OCI-LY1 (cell line): ENCODE measurements around the gene BTBD18.

Experiments
- EZH2 ChIP-seq: fragments of 200-600 bp; sonication (generic), shearing (Covaris generic); IDR thresholded peaks from 2 replicates; pipeline ENCODE4 v1.8.0; 2017; ENCODE audit warnings: borderline replicate concordance, mixed run types, mild to moderate bottlenecking, antibody characterized with exemption, low read length, moderate library complexity, mixed read lengths
- TF ChIP-seq, protein P1 (sequence below): fragments of 200-600 bp; sonication (generic), shearing (Covaris generic); IDR thresholded peaks from 2 replicates; pipeline ENCODE4 v1.5.1; 2017; ENCODE audit warnings: mild to moderate bottlenecking, antibody characterized with exemption, low read length, moderate library complexity, mixed read lengths

DNA sequence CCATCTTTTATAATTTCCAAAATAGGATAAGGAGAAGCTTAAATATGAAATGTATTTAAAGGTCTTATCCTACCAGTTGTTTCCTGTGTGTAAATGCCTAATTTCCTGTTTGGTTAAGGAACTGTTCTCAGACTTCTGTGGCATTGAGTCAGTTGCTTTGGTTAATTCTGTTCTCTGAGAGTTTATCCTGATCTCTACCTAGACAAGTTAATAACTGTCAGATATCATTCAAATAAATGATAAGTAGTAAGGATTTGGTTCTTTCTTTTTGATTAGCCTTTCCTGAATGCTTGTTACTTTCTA is 49.5 kb upstream of the BTBD18 start:
- TF ChIP-seq, protein P1, sequence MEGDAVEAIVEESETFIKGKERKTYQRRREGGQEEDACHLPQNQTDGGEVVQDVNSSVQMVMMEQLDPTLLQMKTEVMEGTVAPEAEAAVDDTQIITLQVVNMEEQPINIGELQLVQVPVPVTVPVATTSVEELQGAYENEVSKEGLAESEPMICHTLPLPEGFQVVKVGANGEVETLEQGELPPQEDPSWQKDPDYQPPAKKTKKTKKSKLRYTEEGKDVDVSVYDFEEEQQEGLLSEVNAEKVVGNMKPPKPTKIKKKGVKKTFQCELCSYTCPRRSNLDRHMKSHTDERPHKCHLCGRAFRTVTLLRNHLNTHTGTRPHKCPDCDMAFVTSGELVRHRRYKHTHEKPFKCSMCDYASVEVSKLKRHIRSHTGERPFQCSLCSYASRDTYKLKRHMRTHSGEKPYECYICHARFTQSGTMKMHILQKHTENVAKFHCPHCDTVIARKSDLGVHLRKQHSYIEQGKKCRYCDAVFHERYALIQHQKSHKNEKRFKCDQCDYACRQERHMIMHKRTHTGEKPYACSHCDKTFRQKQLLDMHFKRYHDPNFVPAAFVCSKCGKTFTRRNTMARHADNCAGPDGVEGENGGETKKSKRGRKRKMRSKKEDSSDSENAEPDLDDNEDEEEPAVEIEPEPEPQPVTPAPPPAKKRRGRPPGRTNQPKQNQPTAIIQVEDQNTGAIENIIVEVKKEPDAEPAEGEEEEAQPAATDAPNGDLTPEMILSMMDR, result no peak
- no peak for TF ChIP-seq EZH2
